Activated T-helper 9 cell treated with anti-CD3 and anti-CD28 coated beads, Interleukin-2, amount 50 U/mL, for 16 hours (primary cell): Measurements from ENCODE around the gene CBFB.
"Not testable (repeated sequence)": the region's sequence is repeated elsewhere in the genome, so short reads cannot be mapped to it uniquely, and the experiment has no call there.

Experiments
- DNase-seq: peaks from one replicate; pipeline ENCODE4 v3.0.0-alpha.2; 2020; ENCODE audit warnings: low read depth

Gene CBFB

GRCh38 chr16:67041520-67041919 lies 12.6 kb downstream of the CBFB start:
- not testable (repeated sequence) for DNase-seq

GRCh38 chr16:67043420-67043819 lies 14.5 kb downstream of the CBFB start:
- no peak for DNase-seq

GRCh38 chr16:67050796-67051195 lies 21.8 kb downstream of the CBFB start:
- DNase-seq, result no peak

GRCh38 chr16:67052399-67052798 lies 23.4 kb downstream of the CBFB start:
- no peak for DNase-seq

GRCh38 chr16:67053767-67054334 lies 24.9 kb downstream of the CBFB start:
- no peak for DNase-seq

- DNase-seq, result no peak
Measured at GRCh38 chr16:67054901-67055300, 26.0 kb downstream of the CBFB start.

GRCh38 chr16:67055712-67056487 lies 27.0 kb downstream of the CBFB start:
- no peak for DNase-seq

GRCh38 chr16:67063008-67063407 lies 34.1 kb downstream of the CBFB start:
- DNase-seq, result no peak

- no peak for DNase-seq
Measured at GRCh38 chr16:67068212-67068753, 39.3 kb downstream of the CBFB start.

- no peak for DNase-seq
Measured at GRCh38 chr16:67071476-67072048, 42.6 kb downstream of the CBFB start.

- DNase-seq, result no peak
Measured at GRCh38 chr16:67075331-67075730, 46.4 kb downstream of the CBFB start.

- no peak for DNase-seq
Measured at GRCh38 chr16:67077871-67078270, 48.9 kb downstream of the CBFB start.

- no peak for DNase-seq
Measured at GRCh38 chr16:67082100-67082499, 53.2 kb downstream of the CBFB start.

- no peak for DNase-seq
Measured at GRCh38 chr16:67082891-67083290, 53.9 kb downstream of the CBFB start.

- DNase-seq, result no peak
Measured at GRCh38 chr16:67084345-67085028, 55.5 kb downstream of the CBFB start.

- DNase-seq, result no peak
Measured at GRCh38 chr16:67086822-67087221, 57.9 kb downstream of the CBFB start.

GRCh38 chr16:67087291-67087690 lies 58.3 kb downstream of the CBFB start:
- DNase-seq, result no peak

GRCh38 chr16:67087803-67088202 lies 58.9 kb downstream of the CBFB start:
- no peak for DNase-seq

GRCh38 chr16:67088551-67088950 lies 59.6 kb downstream of the CBFB start:
- DNase-seq, result no peak

GRCh38 chr16:67089101-67089500 lies 60.2 kb downstream of the CBFB start:
- no peak for DNase-seq

GRCh38 chr16:67091906-67092566 lies 63.1 kb downstream of the CBFB start:
- DNase-seq, result no peak

- no peak for DNase-seq
Measured at GRCh38 chr16:67093098-67093726, 64.3 kb downstream of the CBFB start.
